IgD-negative memory B cell (primary cell): ENCODE measurements around the gene TGIF2. TPM values are rescaled to one million over a fixed set of nuclear protein-coding genes. Genes with fewer than 3 reads are reported as not detected.
A peak's percentile ranks its signal among the peaks of the same experiment; 100 is the strongest.
"Not testable (repeated sequence)": the region's sequence is repeated elsewhere in the genome, so short reads cannot be mapped to it uniquely, and the experiment has no call there.

Experiments used
- H3K27ac Mint-ChIP-seq, 3 donors: one replicate each; pipeline ENCODE4 v1.8.0; 2020 to 2022; ENCODE audit warnings: mild to moderate bottlenecking in 3 of 3, mixed read lengths in 3 of 3, moderate library complexity in 1 of 3
- H3K27me3 Mint-ChIP-seq: one replicate; pipeline ENCODE4 v1.8.0; 2021; ENCODE audit warnings: mixed read lengths
- H3K36me3 Mint-ChIP-seq: one replicate; pipeline ENCODE4 v1.8.0; 2020; ENCODE audit warnings: mild to moderate bottlenecking, mixed read lengths
- H3K4me1 Mint-ChIP-seq, 3 donors: one replicate each; pipeline ENCODE4 v1.8.0; 2020 to 2022; ENCODE audit warnings: mixed read lengths in 3 of 3, mild to moderate bottlenecking in 1 of 3
- H3K4me3 Mint-ChIP-seq, 4 donors: one replicate each; pipeline ENCODE4 v1.8.0; 2020 to 2022; ENCODE audit warnings: mild to moderate bottlenecking in 4 of 4, mixed read lengths in 4 of 4, moderate library complexity in 3 of 4
- H3K9me3 Mint-ChIP-seq, 3 donors: one replicate each; pipeline ENCODE4 v1.8.0; 2020 to 2021; ENCODE audit warnings: mixed read lengths in 3 of 3, mild to moderate bottlenecking in 1 of 3
- polyA plus RNA-seq: library from polyadenylated mRNA; unstranded; fragments of 300-500 nt; fragmentation: Illumina TruSeq; gene quantifications from one replicate; pipeline ENCODE4 v1.2.3, GENCODE V29; 2021

TGIF2 gene
- polyA plus RNA-seq, 1 donor from 2014 or later: 36.3 TPM

GRCh38 chr20:36563374-36563773, 10.0 kb upstream of the TGIF2 start:
- Mint-ChIP-seq H3K27ac (no peak overlapping the region), H3K4me3 (no peak overlapping the region)

GRCh38 chr20:36564078-36564725, 9.2 kb upstream of the TGIF2 start:
- peak overlapping the region in 1 of 3 donors; percentile 45 for H3K27ac Mint-ChIP-seq
- not testable (repeated sequence) for H3K27me3 Mint-ChIP-seq, H3K9me3 Mint-ChIP-seq, H3K36me3 Mint-ChIP-seq, H3K4me1 Mint-ChIP-seq, H3K4me3 Mint-ChIP-seq

More at GRCh38 chr20:36563374-36563773, 10.0 kb upstream of the TGIF2 start:
- H3K36me3 Mint-ChIP-seq: peaks cover 8% of the 10 kb centered on the region
- peaks cover 0 to 3% (median 0%) of the 10 kb centered on the region in 3 donors for H3K9me3 Mint-ChIP-seq
- no peaks in the 10 kb centered on the region for H3K27me3 Mint-ChIP-seq
- no peaks in the 10 kb centered on the region for H3K4me1 Mint-ChIP-seq

- not testable (repeated sequence) for H3K4me1 Mint-ChIP-seq, H3K27ac Mint-ChIP-seq, H3K27me3 Mint-ChIP-seq, H3K9me3 Mint-ChIP-seq, H3K4me3 Mint-ChIP-seq, H3K36me3 Mint-ChIP-seq
Observed at GRCh38 chr20:36564726-36565121, 8.7 kb upstream of the TGIF2 start.

- no peak overlapping the region for H3K27ac Mint-ChIP-seq
- H3K4me1 Mint-ChIP-seq: peaks cover 0 to 2% (median 0%) of the 10 kb centered on the region in 3 donors
- no peaks in the 10 kb centered on the region for H3K27me3 Mint-ChIP-seq
- H3K4me3 Mint-ChIP-seq: no peak overlapping the region
- peaks cover 0 to 3% (median 0%) of the 10 kb centered on the region in 3 donors for H3K9me3 Mint-ChIP-seq
- H3K36me3 Mint-ChIP-seq: peaks cover 10% of the 10 kb centered on the region
Observed at GRCh38 chr20:36565520-36565919, 7.9 kb upstream of the TGIF2 start.

GRCh38 chr20:36569847-36570429, 3.5 kb upstream of the TGIF2 start:
- peak overlapping the region in 1 of 4 donors; percentile 63 for H3K4me3 Mint-ChIP-seq
- no peaks in the 10 kb centered on the region for H3K27me3 Mint-ChIP-seq
- peaks cover 0 to 1% (median 0%) of the 10 kb centered on the region in 3 donors for H3K9me3 Mint-ChIP-seq
- peak overlapping the region in 2 of 3 donors; percentile 78 to 83 for H3K27ac Mint-ChIP-seq
- H3K36me3 Mint-ChIP-seq: peaks cover 4% of the 10 kb centered on the region
- peaks cover 11 to 15% (median 12%) of the 10 kb centered on the region in 3 donors for H3K4me1 Mint-ChIP-seq

DNA sequence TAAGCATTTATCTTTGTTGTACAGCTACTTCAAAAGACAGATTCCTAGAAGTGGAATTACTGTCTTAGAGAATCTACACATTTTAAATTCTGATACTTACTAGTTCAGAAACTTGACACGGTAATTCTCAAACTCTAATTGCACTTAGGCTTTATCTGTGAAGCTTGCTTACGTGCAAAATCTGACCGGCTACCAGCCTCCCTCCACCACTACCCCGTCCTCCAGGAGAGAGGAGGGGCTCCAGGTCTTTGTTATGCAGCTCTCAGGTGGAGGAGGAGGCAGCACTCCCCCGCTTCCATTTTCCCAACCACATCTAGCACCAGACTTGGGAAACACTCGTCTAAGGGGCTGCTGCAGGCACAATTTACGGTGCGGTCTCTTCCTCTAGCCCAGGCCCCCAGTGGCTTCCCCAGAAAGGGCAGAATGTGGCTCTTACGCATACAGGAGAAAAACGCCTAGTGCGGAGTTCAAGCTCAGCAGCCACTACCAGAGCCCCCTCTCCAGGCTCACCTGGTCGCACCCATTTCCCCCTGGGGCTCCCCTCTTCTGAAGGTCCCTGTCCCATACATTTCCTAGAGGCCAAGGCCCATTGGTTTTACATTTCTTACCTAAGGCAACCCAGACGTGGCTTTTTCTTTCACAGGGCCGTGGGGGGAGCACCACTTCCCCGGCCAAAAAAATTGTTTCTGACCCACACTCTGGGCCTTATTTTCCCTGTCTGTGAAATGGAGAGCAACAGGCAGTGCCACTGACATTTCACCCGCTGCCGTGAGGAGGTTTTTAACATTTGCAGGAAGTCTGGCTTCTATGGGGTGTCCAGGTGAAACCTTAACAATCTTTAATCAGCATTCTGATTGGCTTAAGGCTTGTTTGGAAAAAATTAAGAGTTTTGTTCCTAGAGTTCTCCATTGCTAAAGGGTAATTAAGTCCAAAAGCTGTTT, 1.6 kb upstream of the TGIF2 start:
- no peaks in the 10 kb centered on the region for H3K27me3 Mint-ChIP-seq
- H3K4me3 Mint-ChIP-seq: peak overlapping the region; percentile 87 to 95 (median 95)
- H3K36me3 Mint-ChIP-seq: peaks cover 2% of the 10 kb centered on the region
- peak overlapping the region; percentile 97 to 99 (median 99) for H3K27ac Mint-ChIP-seq
- H3K4me1 Mint-ChIP-seq: peaks cover 17 to 30% (median 28%) of the 10 kb centered on the region in 3 donors
- no peaks in the 10 kb centered on the region for H3K9me3 Mint-ChIP-seq

DNA sequence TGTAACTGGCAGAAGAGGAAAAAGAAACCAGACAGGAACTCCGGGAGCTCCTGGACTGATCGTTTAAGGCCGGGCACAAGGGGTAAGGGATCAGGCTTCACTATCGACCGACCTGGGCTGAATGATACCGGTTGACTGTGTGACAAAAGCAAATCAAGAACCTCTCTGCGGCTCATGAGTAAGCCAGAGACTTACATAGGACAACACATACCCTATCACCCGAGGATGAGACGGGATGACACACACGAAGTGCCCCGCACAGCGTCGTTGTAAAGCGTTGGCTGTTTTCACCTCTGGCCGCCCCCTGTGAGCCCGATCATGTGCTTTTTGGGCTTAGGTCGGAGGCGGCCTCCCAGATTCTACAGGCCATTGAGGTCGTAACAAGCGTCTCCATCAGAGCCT, 695 bp upstream of the TGIF2 start:
- H3K9me3 Mint-ChIP-seq: no peaks in the 10 kb centered on the region
- H3K4me1 Mint-ChIP-seq: peaks cover 17 to 30% (median 28%) of the 10 kb centered on the region in 3 donors
- H3K27me3 Mint-ChIP-seq: no peaks in the 10 kb centered on the region
- peaks cover 2% of the 10 kb centered on the region for H3K36me3 Mint-ChIP-seq
- H3K4me3 Mint-ChIP-seq: peak overlapping the region; percentile 87 to 95 (median 95)
- peak overlapping the region; percentile 97 to 99 (median 99) for H3K27ac Mint-ChIP-seq

GRCh38 chr20:36573798-36574365, 485 bp downstream of the TGIF2 start:
- H3K4me1 Mint-ChIP-seq: peaks cover 17 to 30% (median 28%) of the 10 kb centered on the region in 3 donors
- no peaks in the 10 kb centered on the region for H3K27me3 Mint-ChIP-seq

GRCh38 chr20:36574366-36575135, 1.2 kb downstream of the TGIF2 start:
- H3K4me3 Mint-ChIP-seq: peak overlapping the region; percentile 89 to 97 (median 94)
- H3K4me1 Mint-ChIP-seq: peaks cover 17 to 30% (median 26%) of the 10 kb centered on the region in 3 donors
- no peaks in the 10 kb centered on the region for H3K9me3 Mint-ChIP-seq

More at GRCh38 chr20:36573798-36574365, 485 bp downstream of the TGIF2 start:
- Mint-ChIP-seq H3K36me3 (peaks cover 4% of the 10 kb centered on the region), H3K9me3 (no peaks in the 10 kb centered on the region), H3K4me3 (peak overlapping the region; percentile 85 to 97 (median 90)), H3K27ac (peak overlapping the region; percentile 84 to 93 (median 86))

GRCh38 chr20:36576081-36576445, 2.7 kb downstream of the TGIF2 start:
- Mint-ChIP-seq H3K4me3 (peak overlapping the region in 3 of 4 donors; percentile 89 to 96 (median 93)), H3K9me3 (no peaks in the 10 kb centered on the region), H3K27ac (peak overlapping the region; percentile 83 to 93 (median 91)), H3K4me1 (peaks cover 23 to 33% (median 26%) of the 10 kb centered on the region in 3 donors), H3K27me3 (no peaks in the 10 kb centered on the region), H3K36me3 (peaks cover 3% of the 10 kb centered on the region)

More at GRCh38 chr20:36574366-36575135, 1.2 kb downstream of the TGIF2 start:
- Mint-ChIP-seq H3K36me3 (peaks cover 4% of the 10 kb centered on the region), H3K27me3 (no peaks in the 10 kb centered on the region), H3K27ac (peak overlapping the region; percentile 91 to 100 (median 93))

DNA sequence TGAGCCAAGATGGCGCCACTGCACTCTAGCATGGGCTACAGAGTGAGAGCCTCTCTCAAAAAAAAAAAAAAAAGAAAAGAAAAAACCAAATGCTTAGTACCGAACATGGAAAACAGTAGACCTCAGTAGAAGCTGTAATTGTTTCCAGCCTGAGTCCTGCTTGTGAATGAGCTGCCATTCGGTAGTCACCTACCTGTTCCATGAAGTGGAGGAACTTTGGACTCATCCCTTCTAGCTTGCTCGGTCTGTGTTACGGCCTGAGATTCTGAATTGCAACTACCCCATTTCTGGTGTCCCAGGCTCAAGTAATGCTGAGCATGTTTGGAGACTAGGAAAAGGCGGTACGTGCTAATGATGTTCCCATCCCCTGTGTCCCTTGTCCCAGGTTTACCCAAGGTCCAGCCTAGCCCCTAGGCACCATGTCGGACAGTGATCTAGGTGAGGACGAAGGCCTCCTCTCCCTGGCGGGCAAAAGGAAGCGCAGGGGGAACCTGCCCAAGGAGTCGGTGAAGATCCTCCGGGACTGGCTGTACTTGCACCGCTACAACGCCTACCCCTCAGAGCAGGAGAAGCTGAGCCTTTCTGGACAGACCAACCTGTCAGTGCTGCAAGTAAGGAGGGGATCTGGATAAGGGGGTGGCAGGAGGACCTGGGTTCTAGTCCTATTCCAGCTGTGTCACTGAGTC, 5.1 kb downstream of the TGIF2 start:
- Mint-ChIP-seq H3K4me1 (peaks cover 16 to 24% (median 16%) of the 10 kb centered on the region in 3 donors), H3K36me3 (peaks cover 3% of the 10 kb centered on the region), H3K9me3 (no peaks in the 10 kb centered on the region), H3K4me3 (peak overlapping the region in 1 of 4 donors; percentile 26), H3K27me3 (no peaks in the 10 kb centered on the region), H3K27ac (peak overlapping the region in 2 of 3 donors; percentile 46 to 82)

DNA sequence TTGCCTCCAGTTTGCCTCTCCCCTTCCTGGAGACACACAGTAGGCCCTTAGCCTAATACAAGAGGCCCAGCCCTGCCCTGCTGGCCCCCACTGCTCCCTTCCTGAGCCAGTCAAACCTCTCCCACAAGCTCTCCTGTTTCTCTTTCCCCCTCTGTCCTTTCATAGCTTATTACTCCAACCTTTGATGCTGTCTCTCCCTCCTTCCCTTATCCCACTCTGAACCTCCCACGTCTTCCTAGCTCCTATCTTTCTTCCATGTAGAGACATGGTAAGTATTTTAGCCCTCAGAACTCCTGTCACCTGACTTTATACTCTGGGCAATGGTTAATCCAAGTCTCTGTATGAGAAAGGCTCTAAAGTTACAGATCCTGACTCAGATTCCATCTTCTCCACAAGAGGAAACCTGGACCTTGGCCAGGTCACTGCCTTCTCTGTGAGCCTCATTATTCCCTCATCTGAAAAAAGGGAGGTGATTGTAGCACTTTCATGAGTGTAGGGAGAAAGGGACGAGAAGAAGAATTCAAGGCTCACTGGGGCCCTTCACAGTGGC, 6.7 kb downstream of the TGIF2 start:
- Mint-ChIP-seq H3K4me3 (peak overlapping the region in 2 of 4 donors; percentile 40 to 69), H3K27ac (peak overlapping the region; percentile 27 to 82 (median 32)), H3K4me1 (peaks cover 11 to 20% (median 14%) of the 10 kb centered on the region in 3 donors), H3K27me3 (no peaks in the 10 kb centered on the region), H3K36me3 (peaks cover 3% of the 10 kb centered on the region), H3K9me3 (no peaks in the 10 kb centered on the region)

- Mint-ChIP-seq H3K36me3 (peaks cover 3% of the 10 kb centered on the region), H3K4me3 (peak overlapping the region in 1 of 4 donors; percentile 61), H3K9me3 (no peaks in the 10 kb centered on the region), H3K27me3 (no peaks in the 10 kb centered on the region), H3K27ac (no peak overlapping the region), H3K4me1 (peaks cover 7 to 11% (median 7%) of the 10 kb centered on the region in 3 donors)
Observed at GRCh38 chr20:36582322-36582721, 8.9 kb downstream of the TGIF2 start.
